Kidney tubule cell (primary cell): Measurements from ENCODE around the gene COPE.
A peak's percentile ranks its signal among the peaks of the same experiment; 100 is the strongest.

Experiments
- DNase-seq: peaks from one replicate; pipeline ENCODE4 v3.0.0-alpha.2; 2018; ENCODE audit warnings: low spot score

Gene COPE

GRCh38 chr19:18895038-18895823 is 24.0 kb downstream of the COPE start:
- DNase-seq: peak; percentile 67

DNA sequence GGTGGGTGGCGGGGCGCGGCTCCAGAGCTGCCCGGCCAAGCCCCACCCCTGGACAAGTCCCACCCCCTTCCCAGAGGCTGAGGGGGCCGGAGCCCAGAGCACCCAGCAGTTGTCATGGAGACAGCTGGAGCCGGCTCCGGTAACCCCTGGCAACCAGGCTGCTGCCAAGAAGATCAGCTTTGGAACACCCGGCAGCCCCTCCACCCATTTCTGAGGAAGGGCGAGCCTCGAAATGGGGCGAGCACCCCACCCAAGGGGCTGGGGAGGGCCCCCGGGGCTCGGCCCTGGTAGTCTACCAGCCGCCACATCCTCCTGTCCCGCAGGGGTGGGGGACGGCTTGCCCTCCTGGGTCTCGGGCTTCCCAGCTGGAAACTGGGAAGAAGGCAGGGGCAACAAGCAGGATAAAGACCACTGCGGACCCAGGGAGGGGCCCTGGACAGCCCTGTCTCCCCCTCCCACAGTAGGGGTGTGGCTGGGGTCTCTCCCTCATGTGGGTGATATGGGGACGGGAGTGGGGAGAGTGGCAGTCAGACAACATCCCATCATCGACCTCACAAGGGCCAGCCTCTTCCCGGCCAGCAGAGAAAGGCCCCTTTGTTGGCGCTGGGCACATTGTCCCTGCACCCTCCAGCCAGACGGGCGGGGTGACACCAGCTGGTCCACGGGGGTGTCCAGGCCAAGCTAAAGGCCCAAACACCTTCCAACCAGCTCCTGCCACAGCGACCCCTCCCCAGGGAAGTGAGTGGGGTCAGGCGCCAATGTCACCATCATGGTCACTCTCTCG is 24.7 kb downstream of the COPE start:
- DNase-seq: no peak

GRCh38 chr19:18893587-18894253 is 25.5 kb downstream of the COPE start:
- DNase-seq: no peak

DNA sequence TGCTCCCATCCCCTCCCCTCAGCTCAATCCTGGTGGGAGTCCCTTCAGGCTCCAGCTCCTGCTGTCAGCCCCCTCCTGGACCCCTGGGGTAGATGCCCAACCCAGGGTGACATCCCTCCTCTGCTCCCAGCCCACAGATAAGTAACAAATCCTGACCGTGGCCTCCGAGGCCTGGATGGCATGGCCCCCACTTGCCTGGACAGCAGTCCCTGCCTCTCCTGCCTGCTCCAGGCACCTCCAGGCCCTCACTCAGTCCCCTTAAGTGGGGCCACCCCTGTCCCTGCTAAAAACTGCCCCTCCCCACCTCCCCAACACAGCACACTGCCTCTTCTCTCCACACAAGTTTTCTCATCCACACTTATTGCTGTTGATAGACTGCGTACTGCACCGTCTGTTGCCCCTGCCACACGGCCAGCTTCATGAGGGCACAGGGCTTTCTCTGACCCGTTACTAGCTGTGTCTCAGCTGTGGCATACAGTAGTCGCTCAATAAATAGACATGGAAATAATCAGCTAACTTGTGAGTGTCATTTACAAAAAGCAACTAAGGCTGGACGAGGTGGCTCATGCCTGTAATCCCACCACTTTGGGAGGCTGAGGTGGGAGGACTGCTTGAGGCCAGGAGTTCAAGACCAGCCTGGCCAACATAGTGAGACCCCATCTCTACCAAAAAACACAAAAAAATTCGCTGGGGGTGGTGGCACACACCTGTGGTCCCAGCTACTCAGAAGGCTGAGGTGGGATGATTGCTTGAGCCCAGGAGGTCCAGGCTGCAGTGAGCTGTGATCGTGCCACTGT is 29.0 kb downstream of the COPE start:
- no peak for DNase-seq

DNA sequence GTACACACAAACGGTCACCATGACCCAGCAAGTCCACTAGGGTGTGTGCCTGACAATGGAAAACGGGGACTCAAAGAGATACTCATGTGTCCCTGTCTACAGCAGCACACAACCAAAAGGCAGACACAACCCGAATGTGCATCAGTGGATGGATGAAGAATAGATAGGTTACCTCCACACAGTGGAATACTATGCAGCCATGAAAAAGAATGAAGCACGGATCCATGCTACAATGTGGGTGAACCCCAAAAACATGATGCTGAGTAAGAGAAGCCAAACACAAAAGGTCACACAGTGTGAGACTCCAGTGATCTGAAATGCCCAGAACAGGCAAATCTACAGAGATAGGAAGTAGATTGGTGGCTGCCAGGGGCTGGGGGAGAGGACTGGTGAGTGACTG is 32.2 kb downstream of the COPE start:
- DNase-seq: no peak

DNA sequence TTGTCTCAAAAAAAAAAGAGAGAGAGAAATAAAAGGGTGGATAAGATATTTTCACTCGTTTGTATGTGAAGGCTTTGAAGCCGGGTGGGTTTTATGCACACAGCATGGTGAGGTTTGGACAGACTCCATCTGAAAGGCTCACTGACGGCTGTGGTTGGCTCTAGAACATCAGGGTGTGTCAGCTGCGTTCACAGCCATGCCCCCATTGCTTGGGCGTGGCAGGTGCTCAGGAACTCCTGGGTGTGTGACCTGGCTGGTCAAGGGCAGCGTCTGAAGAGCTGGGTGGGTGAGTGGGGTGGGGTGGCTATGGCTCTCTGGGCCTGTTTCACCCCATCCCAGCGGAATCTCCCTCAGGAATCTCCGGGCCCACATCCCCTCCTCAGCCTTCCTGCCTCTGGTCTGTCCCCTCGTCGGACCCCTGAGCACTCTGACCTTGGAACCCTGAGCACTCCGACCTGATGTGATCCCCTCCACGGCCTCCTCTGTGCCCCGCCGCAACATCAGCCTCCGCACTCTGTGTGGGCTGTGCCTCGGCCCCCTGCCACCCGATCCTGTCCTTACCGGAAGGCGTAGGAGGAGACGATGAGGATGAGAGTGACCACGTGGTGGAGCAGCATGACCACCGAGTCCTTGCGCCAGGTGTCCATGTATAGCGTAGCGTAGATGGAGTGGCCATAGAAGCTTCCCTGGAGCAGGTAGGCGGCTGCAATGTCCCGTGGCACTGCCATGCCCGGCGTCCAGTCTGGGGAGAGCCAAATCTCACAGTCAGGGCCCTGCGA is 35.5 kb downstream of the COPE start:
- no peak for DNase-seq

DNA sequence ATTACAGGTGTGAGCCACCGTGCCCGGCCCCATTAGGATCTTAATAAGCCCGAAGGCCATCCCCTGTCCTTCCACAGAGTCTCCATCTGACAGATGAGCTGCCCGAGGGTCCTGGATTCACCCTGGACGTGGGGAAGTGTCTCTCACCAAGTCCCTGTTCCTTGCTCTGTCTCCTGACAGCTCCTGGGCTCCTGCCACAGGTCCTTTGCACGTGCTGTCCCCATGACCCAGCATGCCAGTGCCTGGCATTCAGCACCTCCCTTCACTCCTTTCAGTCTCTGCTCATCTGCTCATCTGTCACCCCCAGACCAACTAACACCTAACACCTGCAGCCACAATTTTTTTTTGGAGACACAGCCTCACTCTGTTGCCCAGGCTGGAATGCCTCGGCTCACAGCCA is 37.7 kb downstream of the COPE start:
- no peak for DNase-seq

DNA sequence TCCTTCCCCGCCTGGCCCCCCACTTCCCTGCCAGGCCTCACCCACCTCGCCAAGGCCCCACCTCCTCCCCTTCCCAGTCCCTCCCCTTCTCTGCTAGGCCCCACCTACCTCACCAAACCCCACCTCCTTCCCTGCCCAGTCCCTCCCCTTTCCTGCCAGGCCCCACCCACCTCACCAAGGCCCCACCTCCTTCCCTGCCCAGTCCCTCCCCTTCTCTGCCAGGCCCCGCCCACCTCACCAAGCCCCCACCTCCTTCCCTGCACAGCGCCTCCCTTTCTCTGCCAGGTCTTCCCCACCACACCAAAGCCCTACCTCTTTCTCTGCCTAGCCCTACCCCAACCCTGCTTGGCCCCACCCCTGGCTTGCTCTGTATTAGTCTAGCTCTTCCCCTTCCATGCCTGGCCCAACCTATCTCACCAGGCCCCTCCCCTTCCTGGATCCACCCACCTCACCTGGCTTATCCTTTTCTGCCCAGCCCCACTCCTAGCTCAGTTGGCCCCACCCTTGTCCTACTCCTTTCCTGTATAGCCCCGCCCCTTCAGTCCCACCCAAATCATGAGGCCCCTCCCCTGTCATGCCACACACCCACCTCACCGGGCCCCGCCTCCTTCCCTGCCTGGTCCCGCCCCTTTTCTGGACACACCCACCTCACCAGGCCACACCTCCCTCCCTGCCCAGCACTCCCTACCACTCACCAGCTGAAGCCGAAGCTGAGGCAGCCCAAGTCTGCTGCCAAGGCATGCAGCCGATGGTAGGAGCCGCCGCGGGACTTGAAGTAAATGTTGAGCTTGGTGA is 39.4 kb downstream of the COPE start:
- peak; percentile 20 for DNase-seq

GRCh38 chr19:18878858-18879578 is 40.2 kb downstream of the COPE start:
- DNase-seq: no peak

GRCh38 chr19:18878058-18878797 is 41.0 kb downstream of the COPE start:
- no peak for DNase-seq

DNA sequence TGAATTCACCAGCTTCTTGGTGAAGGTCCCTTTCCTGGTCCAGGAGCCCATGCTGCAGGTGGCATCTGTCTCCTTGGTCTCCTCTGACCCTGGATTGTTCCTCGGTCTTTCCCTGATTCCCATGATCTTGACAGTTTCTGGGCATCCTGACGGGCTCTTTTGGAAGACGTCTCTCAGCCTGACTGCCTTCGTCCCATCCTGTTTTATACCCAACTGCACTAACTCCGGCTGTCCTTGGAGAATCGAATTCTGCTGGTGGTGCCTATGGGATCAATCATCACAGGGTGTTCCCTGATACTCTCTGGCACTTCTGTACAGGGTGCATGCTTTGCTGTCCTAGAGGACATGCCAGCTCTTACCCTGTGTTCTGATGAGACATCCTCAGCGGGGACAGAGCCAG is 42.3 kb downstream of the COPE start:
- no peak for DNase-seq

DNA sequence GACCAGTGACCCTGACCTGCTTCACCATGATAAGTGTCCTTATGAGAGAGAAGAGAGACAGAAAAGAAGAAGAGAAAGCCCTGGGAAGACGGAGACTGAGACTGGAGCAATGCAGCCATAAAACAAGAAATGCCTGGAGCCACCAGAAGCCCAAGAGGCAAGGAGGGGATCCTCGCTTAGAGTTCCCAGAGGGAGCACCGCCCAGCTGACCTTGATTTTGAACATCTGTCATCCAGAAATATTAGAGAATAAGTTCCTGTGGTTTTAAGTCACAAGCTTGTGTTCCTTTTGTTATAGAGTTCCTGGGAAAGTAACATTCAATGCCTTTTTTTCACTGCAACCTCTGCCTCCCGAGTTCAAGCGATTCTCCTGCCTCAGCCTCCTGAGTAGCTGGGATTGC is 43.5 kb downstream of the COPE start:
- DNase-seq: no peak

DNA sequence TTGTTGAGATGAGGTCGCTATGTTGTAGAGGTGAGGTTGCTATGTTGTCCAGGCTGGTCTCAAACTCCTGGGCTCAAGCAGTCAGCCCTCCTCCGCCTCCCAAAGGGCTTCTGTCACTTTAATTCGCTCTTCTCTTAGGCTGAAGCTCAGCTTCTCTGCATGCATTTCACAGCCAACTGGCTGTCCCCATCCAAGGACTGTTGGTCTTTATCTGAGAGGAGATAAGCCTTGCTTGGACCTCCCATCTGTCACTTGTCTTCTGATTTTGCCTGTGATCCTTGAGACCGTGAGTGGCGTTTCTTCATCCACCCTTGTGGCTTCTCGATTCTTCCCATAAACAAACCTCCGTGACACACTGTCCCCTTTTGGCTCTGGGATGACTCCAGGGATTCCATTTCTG is 47.6 kb downstream of the COPE start:
- no peak for DNase-seq

DNA sequence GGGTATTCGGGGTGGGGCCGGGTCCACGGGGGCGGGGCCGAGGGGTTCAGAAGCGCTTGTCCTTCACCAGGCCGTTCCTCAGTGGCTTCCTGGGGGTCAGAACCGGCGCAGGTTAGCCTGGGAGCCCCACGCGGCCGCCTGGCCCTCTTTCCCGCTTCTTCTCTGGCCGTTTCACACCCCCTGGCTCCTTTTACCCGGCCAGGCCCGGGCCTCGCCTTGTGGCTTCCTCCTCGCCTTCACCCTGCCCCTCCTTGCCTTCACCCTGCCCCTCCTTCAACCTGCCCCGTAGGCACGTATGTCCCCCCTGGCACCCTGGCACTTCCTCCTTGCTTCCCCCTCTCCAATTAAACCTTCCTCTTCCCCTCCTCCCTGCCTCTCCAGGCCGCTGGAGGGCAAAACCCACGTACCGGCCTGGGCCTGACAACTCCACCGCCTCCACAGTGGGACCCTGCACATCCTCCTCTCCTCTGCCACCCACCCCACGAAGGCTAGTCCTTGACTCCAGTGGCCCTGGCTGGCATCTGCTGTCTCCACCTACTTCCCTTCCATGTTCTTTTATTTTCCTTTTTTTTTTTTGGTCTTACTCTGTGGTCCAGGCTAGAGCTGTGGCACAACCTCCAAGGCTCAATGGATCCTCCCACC is 48.5 kb downstream of the COPE start:
- DNase-seq: no peak

GRCh38 chr19:18869781-18870530 is 49.2 kb downstream of the COPE start:
- no peak for DNase-seq

- DNase-seq: no peak
Measured at GRCh38 chr19:18869023-18869618, 50.1 kb downstream of the COPE start.

- DNase-seq: no peak
Measured at GRCh38 chr19:18868380-18869022, 50.7 kb downstream of the COPE start.
